ENCODE measurements around the gene PIK3C3.

The PIK3C3 gene

DNA sequence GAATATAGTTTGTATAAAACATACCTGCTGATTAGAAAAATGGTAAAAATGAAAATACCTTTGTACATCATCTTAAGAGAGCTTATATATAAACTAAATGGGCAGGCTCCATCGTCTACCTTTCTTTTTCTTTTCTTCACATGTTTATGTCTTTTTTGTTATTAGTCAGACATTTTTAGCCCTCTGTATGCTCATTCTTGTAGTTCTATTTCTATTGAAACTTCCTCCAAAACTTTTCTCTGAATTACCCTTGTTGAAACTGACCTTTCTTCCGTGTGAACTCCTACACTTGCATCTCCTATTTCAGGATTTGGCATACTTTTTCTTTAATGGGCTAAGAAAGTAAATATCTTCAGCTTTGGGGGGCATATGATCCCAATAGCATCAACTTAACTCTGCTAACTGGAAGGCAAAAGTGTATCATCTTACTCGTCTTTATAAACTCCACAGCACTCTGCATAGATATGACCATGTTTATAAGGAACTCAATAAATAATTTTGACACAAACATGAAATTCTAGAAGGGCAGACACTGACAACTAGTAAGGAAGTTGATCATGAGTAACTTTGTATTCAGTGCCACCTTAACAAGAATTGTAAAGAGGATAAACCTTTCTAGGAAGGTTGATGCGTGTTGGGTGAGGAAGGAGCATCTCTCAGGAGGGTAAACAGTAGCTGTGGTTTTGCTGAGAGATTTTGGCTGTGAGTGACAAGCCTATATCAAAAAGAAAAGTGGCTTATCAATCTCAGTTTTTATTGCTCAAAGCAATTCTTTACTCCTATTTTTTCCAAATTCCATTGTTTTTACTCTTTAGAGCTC lies 127.6 kb downstream of the PIK3C3 start:
- Histone ChIP-seq H3K36me3 (ENCODE audit: control insufficient read depth, insufficient read depth, low read length) (no peaks in the 10 kb centered on the region; the same call in none of the 2 replicates), H3K4me3 (replicated peaks; ENCODE audit: low read depth, low read length) (no peak overlapping the region), H3K27me3 (replicated peaks; ENCODE audit: control insufficient read depth, insufficient read depth, low read length) (no peaks in the 10 kb centered on the region)
- DNase-seq (ENCODE audit: extremely low read depth, insufficient read length), result no peak
- TF ChIP-seq, protein P1, sequence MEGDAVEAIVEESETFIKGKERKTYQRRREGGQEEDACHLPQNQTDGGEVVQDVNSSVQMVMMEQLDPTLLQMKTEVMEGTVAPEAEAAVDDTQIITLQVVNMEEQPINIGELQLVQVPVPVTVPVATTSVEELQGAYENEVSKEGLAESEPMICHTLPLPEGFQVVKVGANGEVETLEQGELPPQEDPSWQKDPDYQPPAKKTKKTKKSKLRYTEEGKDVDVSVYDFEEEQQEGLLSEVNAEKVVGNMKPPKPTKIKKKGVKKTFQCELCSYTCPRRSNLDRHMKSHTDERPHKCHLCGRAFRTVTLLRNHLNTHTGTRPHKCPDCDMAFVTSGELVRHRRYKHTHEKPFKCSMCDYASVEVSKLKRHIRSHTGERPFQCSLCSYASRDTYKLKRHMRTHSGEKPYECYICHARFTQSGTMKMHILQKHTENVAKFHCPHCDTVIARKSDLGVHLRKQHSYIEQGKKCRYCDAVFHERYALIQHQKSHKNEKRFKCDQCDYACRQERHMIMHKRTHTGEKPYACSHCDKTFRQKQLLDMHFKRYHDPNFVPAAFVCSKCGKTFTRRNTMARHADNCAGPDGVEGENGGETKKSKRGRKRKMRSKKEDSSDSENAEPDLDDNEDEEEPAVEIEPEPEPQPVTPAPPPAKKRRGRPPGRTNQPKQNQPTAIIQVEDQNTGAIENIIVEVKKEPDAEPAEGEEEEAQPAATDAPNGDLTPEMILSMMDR (IDR thresholded peaks at IDR 0.05; ENCODE audit: insufficient read depth, low read length, poor library complexity, severe bottlenecking), result no peak

DNA sequence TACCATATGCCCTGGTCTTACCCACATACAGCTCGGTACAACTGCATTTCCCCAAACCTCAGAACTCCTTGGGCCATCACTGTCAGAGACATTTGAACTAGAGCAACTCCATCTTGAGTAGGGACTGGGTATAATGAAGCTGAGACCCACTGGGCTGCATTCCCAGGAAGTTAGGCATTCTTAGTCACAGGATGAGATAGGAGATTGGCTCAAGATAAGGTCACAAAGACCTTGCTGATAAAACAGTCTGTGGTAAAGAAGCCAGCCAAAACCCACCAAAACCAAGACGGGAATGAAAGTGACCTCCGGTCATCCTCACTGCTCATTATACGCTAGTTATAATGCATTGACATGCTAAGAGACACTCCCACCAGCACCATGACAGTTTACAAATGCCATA lies 131.3 kb downstream of the PIK3C3 start:
- TF ChIP-seq, protein P1 (IDR thresholded peaks at IDR 0.05; ENCODE audit: insufficient read depth, low read length, poor library complexity, severe bottlenecking), result no peak
- no peak for DNase-seq (ENCODE audit: extremely low read depth, insufficient read length)
- Histone ChIP-seq H3K4me3 (replicated peaks; ENCODE audit: low read depth, low read length) (no peak overlapping the region), H3K27me3 (replicated peaks; ENCODE audit: control insufficient read depth, insufficient read depth, low read length) (no peaks in the 10 kb centered on the region), H3K36me3 (ENCODE audit: control insufficient read depth, insufficient read depth, low read length) (peaks cover 2% of the 10 kb centered on the region)

DNA sequence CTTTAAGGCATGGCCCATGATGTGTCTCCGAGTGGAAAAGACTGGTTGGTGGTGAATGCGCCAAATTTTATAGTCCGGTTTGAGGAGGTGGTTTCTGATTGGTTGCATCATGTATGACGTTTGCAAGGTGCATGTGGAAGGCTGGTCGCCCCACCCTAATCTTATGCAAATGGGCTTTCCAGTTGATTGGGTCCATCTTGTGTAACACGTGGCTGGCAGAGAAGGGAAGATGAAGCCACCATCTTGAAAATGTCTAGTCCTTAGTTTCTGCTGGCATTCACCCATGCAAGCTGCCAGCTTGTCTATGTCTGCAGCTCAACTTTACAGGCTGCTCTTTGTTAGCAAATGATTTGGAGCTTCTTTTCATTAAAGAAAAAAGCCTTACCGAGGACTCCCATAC lies 132.2 kb downstream of the PIK3C3 start:
- TF ChIP-seq, protein P1 (IDR thresholded peaks at IDR 0.05; ENCODE audit: insufficient read depth, low read length, poor library complexity, severe bottlenecking), result no peak
- no peak for DNase-seq (ENCODE audit: extremely low read depth, insufficient read length)
- Histone ChIP-seq H3K4me3 (replicated peaks; ENCODE audit: low read depth, low read length) (no peak overlapping the region), H3K36me3 (ENCODE audit: control insufficient read depth, insufficient read depth, low read length) (peaks cover 2% of the 10 kb centered on the region), H3K27me3 (replicated peaks; ENCODE audit: control insufficient read depth, insufficient read depth, low read length) (no peaks in the 10 kb centered on the region)

DNA sequence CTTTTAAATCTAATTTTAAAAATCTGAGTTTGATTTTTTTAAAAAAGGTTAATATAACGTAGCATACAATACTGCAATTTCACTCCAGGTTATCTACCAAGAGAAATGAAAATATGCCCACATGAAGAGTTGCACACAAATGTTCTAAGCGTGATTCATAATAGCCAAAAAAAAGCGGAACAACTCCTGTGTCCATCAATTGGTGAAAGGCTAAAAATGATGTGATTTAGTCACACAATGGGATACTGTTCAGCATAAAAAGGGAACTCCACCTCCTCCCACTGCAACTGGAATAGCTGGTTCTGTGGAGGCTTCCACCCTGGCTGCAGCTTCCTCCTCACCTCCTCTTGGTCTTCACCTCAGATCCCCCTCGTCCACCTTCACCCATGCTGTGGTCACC lies 132.8 kb downstream of the PIK3C3 start:
- Histone ChIP-seq H3K27me3 (replicated peaks; ENCODE audit: control insufficient read depth, insufficient read depth, low read length) (no peaks in the 10 kb centered on the region), H3K36me3 (ENCODE audit: control insufficient read depth, insufficient read depth, low read length) (peaks cover 2% of the 10 kb centered on the region), H3K4me3 (replicated peaks; ENCODE audit: low read depth, low read length) (no peak overlapping the region)
- no peak for DNase-seq (ENCODE audit: extremely low read depth, insufficient read length)
- TF ChIP-seq, protein P1 (IDR thresholded peaks at IDR 0.05; ENCODE audit: insufficient read depth, low read length, poor library complexity, severe bottlenecking), result no peak

DNA sequence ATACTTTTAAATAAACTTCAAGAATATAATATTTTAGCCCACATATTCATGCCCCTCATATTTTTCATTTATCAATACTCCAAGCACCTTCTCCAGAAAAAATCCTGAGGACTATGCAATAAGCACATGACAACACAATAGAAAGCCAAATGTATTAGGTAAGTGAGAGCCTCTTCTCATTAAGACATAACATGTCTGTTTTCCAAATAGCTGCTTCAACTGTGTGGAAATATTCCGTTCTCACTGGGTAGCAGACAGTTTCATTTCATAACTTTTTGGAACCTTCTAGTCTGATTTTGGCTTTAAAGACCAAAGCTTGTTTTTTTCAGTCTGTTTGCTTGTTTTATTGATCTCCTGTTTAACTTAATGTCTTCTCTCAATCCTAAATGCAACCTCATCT lies 137.8 kb downstream of the PIK3C3 start:
- no peaks in the 10 kb centered on the region for H3K27me3 ChIP-seq (replicated peaks; ENCODE audit: control insufficient read depth, insufficient read depth, low read length)
- DNase-seq (ENCODE audit: extremely low read depth, insufficient read length), result no peak
- TF ChIP-seq, protein P1 (IDR thresholded peaks at IDR 0.05; ENCODE audit: insufficient read depth, low read length, poor library complexity, severe bottlenecking), result no peak
- no peak overlapping the region for H3K4me3 ChIP-seq (replicated peaks; ENCODE audit: low read depth, low read length)
- H3K36me3 ChIP-seq (ENCODE audit: control insufficient read depth, insufficient read depth, low read length), result peaks cover 2% of the 10 kb centered on the region

All from GM06990 (cell line).